HL-60 (cell line): Measurements from ENCODE around the gene CTNNA1.
"Not testable (repeated sequence)": the region's sequence is repeated elsewhere in the genome, so short reads cannot be mapped to it uniquely, and the experiment has no call there.

Source experiments
- DNase-seq, 2 experiments: peaks; one replicate each; pipeline ENCODE4 v3.0.0-alpha.2; 2010 to 2020; ENCODE audit warnings: low read depth in 1 of 2, low spot score in 1 of 2
- H3K27ac ChIP-seq: fragments of 250-450 bp; sonication (Bioruptor Pico); replicated peaks from 2 replicates; pipeline ENCODE4 v1.5.1; 2020; ENCODE audit warnings: mild to moderate bottlenecking, moderate library complexity
- H3K27me3 ChIP-seq: fragments of 250-450 bp; sonication (Bioruptor Pico); 2 replicates; pipeline ENCODE4 v1.5.1; 2021; ENCODE audit warnings: mild to moderate bottlenecking, moderate library complexity; ENCODE audit not compliant: insufficient read depth, poor library complexity, severe bottlenecking
- H3K4me3 ChIP-seq: replicated peaks from 2 replicates; pipeline ENCODE4 v1.5.1; 2011; ENCODE audit warnings: mild to moderate bottlenecking, control low read depth, low read length; ENCODE audit not compliant: insufficient read depth
- CTCF ChIP-seq: IDR thresholded peaks from one replicate; pipeline ENCODE4 v1.5.1; 2011; ENCODE audit warnings: low read length, control low read depth, inconsistent platforms; ENCODE audit not compliant: insufficient read depth
- GABPA ChIP-seq: IDR thresholded peaks from 2 replicates; pipeline ENCODE4 v1.6.1; 2012; ENCODE audit warnings: low read depth
- POLR2AphosphoS5 ChIP-seq: IDR thresholded peaks from 2 replicates; pipeline ENCODE4 v1.6.1; 2012; ENCODE audit warnings: low read depth
- REST ChIP-seq: IDR thresholded peaks from 2 replicates; pipeline ENCODE4 v1.6.1; 2012; ENCODE audit warnings: low read depth; ENCODE audit not compliant: insufficient replicate concordance
- SPI1 ChIP-seq: IDR thresholded peaks from 2 replicates; pipeline ENCODE4 v1.6.1; 2012; ENCODE audit warnings: low read depth, mild to moderate bottlenecking, borderline replicate concordance

CTNNA1 gene

GRCh38 chr5:138748630-138749081, 4.6 kb upstream of the CTNNA1 start:
- Histone ChIP-seq H3K27ac (no peak overlapping the region), H3K27me3 (no peaks in the 10 kb centered on the region), H3K4me3 (no peak overlapping the region)
- no peak for TF ChIP-seq CTCF
- no peak for TF ChIP-seq REST
- no peak for TF ChIP-seq POLR2AphosphoS5
- TF ChIP-seq GABPA: no peak
- no peak for DNase-seq

GRCh38 chr5:138751344-138751743, 1.9 kb upstream of the CTNNA1 start:
- not testable (repeated sequence) for DNase-seq

GRCh38 chr5:138752341-138752950, 779 bp upstream of the CTNNA1 start:
- DNase-seq: peak in 1 of 2 experiments; percentile 1
- TF ChIP-seq CTCF: no peak
- TF ChIP-seq REST: no peak
- no peak for TF ChIP-seq POLR2AphosphoS5
- no peak for TF ChIP-seq SPI1
- TF ChIP-seq GABPA: no peak
- no peak overlapping the region for H3K27ac ChIP-seq
- peaks cover 2% of the 10 kb centered on the region for H3K27me3 ChIP-seq
- peak overlapping the region; percentile 35 for H3K4me3 ChIP-seq

More at GRCh38 chr5:138751344-138751743, 1.9 kb upstream of the CTNNA1 start:
- not testable (repeated sequence) for H3K27me3 ChIP-seq, H3K4me3 ChIP-seq, H3K27ac ChIP-seq

GRCh38 chr5:138753794-138754698, 821 bp downstream of the CTNNA1 start:
- Histone ChIP-seq H3K27ac (no peak overlapping the region), H3K4me3 (peak overlapping the region; percentile 35), H3K27me3 (peaks cover 2% of the 10 kb centered on the region)
- TF ChIP-seq CTCF (no peak), REST (no peak), SPI1 (no peak), GABPA (no peak), POLR2AphosphoS5 (no peak)
- peak in 1 of 2 experiments; percentile 2 for DNase-seq
